H9 (cell line): ENCODE data around the gene STARD8. TPM values are rescaled to one million over a fixed set of nuclear protein-coding genes. Genes with fewer than 3 reads are reported as not detected.

Experiments
- DNase-seq: peaks from one replicate; pipeline ENCODE4 v3.0.0-alpha.2; 2017
- H2AFZ ChIP-seq: one replicate; pipeline ENCODE4 v1.6.1; 2013; ENCODE audit warnings: mild to moderate bottlenecking, low read length, control low read depth, moderate library complexity
- H2AK5ac ChIP-seq: 2 replicates; pipeline ENCODE4 v1.6.1; 2013; ENCODE audit warnings: low read length, control low read depth, mixed read lengths; ENCODE audit not compliant: insufficient read length
- H2BK120ac ChIP-seq: one replicate; pipeline ENCODE4 v1.6.1; 2013; ENCODE audit warnings: low read depth, mild to moderate bottlenecking, low read length, control low read depth, inconsistent platforms; ENCODE audit not compliant: poor library complexity, severe bottlenecking
- H2BK12ac ChIP-seq: 2 replicates; pipeline ENCODE4 v1.6.1; 2013; ENCODE audit warnings: low read length, control low read depth, mixed read lengths, low read depth; ENCODE audit not compliant: insufficient read length
- H2BK15ac ChIP-seq: 2 replicates; pipeline ENCODE4 v1.6.1; 2013; ENCODE audit warnings: low read depth, low read length, control low read depth
- H2BK20ac ChIP-seq: one replicate; pipeline ENCODE4 v1.6.1; 2013; ENCODE audit warnings: low read depth, mild to moderate bottlenecking, low read length, control low read depth, inconsistent platforms; ENCODE audit not compliant: poor library complexity, severe bottlenecking
- H2BK5ac ChIP-seq: 2 replicates; pipeline ENCODE4 v1.6.1; 2013; ENCODE audit warnings: low read length, control low read depth, mixed read lengths; ENCODE audit not compliant: insufficient read length
- H3K14ac ChIP-seq: 2 replicates; pipeline ENCODE4 v1.6.1; 2013; ENCODE audit warnings: low read length, control low read depth; ENCODE audit not compliant: insufficient read depth
- H3K18ac ChIP-seq: 2 replicates; pipeline ENCODE4 v1.6.1; 2013; ENCODE audit warnings: low read depth, mild to moderate bottlenecking, mixed read lengths, low read length, control low read depth; ENCODE audit not compliant: insufficient read length
- H3K23ac ChIP-seq: 2 replicates; pipeline ENCODE4 v1.6.1; 2013; ENCODE audit warnings: low read length, control low read depth, mixed read lengths, low read depth; ENCODE audit not compliant: insufficient read length
- H3K23me2 ChIP-seq: 2 replicates; pipeline ENCODE4 v1.6.1; 2013; ENCODE audit warnings: low read depth, mild to moderate bottlenecking, mixed read lengths, low read length, control low read depth; ENCODE audit not compliant: insufficient read length, poor library complexity, severe bottlenecking
- H3K27ac ChIP-seq: 2 replicates; pipeline ENCODE4 v1.5.1; 2013; ENCODE audit warnings: low read length, control low read depth, mixed read lengths, low read depth; ENCODE audit not compliant: insufficient read length
- H3K27me3 ChIP-seq: 2 replicates; pipeline ENCODE4 v1.6.1; 2013; ENCODE audit warnings: low read length, control low read depth, inconsistent platforms; ENCODE audit not compliant: insufficient read depth
- H3K4ac ChIP-seq: 2 replicates; pipeline ENCODE4 v1.6.1; 2013; ENCODE audit warnings: low read depth, mild to moderate bottlenecking, control low read depth, inconsistent platforms, low read length, moderate library complexity
- H3K4me1 ChIP-seq: 2 replicates; pipeline ENCODE4 v1.6.1; 2013; ENCODE audit warnings: low read length, control low read depth, inconsistent platforms; ENCODE audit not compliant: insufficient read depth
- H3K4me2 ChIP-seq: 2 replicates; pipeline ENCODE4 v1.6.1; 2013; ENCODE audit warnings: low read length, control low read depth, mixed read lengths; ENCODE audit not compliant: insufficient read length, insufficient read depth
- H3K56ac ChIP-seq: 2 replicates; pipeline ENCODE4 v1.6.1; 2013; ENCODE audit warnings: low read depth, mild to moderate bottlenecking, mixed read lengths, low read length, control low read depth; ENCODE audit not compliant: insufficient read length
- H3K79me1 ChIP-seq: 2 replicates; pipeline ENCODE4 v1.6.1; 2013; ENCODE audit warnings: low read depth, mild to moderate bottlenecking, moderate library complexity, low read length, control low read depth, inconsistent platforms; ENCODE audit not compliant: insufficient read depth, poor library complexity, severe bottlenecking
- H3K79me2 ChIP-seq: 2 replicates; pipeline ENCODE4 v1.6.1; 2013; ENCODE audit warnings: low read length, control low read depth, inconsistent platforms; ENCODE audit not compliant: insufficient read depth
- H3K9ac ChIP-seq: 2 replicates; pipeline ENCODE4 v1.6.1; 2013; ENCODE audit warnings: low read length, control low read depth, mixed read lengths; ENCODE audit not compliant: insufficient read length; ENCODE audit errors: extremely low read depth
- H3K9me3 ChIP-seq: one replicate; pipeline ENCODE4 v1.6.1; 2013; ENCODE audit warnings: low read depth, low read length, inconsistent platforms; ENCODE audit not compliant: control insufficient read depth
- H3T11ph ChIP-seq: one replicate; pipeline ENCODE4 v1.6.1; 2013; ENCODE audit warnings: mild to moderate bottlenecking, low read length, control low read depth, inconsistent platforms
- H4K20me1 ChIP-seq: one replicate; pipeline ENCODE4 v1.6.1; 2013; ENCODE audit not compliant: control insufficient read depth, insufficient read length, insufficient read depth
- H4K5ac ChIP-seq: 2 replicates; pipeline ENCODE4 v1.6.1; 2013; ENCODE audit warnings: low read depth, mild to moderate bottlenecking, mixed read lengths, low read length, control low read depth; ENCODE audit not compliant: insufficient read length
- H4K8ac ChIP-seq: replicated peaks from 2 replicates; pipeline ENCODE4 v1.6.1; 2013; ENCODE audit warnings: low read length, control low read depth, mixed read lengths, low read depth; ENCODE audit not compliant: insufficient read length
- H4K91ac ChIP-seq: 2 replicates; pipeline ENCODE4 v1.6.1; 2013; ENCODE audit warnings: low read depth, mild to moderate bottlenecking, moderate library complexity, mixed read lengths, low read length, control low read depth; ENCODE audit not compliant: insufficient read length
- H3K27ac Mint-ChIP-seq, 3 experiments: 2 replicates in 2 of 3; 3 replicates in 1 of 3; pipeline ENCODE4 v1.8.0; 2020 to 2021; ENCODE audit warnings: mixed read lengths in 3 of 3, mild to moderate bottlenecking in 1 of 3, moderate library complexity in 1 of 3
- H3K27me3 Mint-ChIP-seq: 2 replicates; pipeline ENCODE4 v1.8.0; 2021; ENCODE audit warnings: low read depth, mild to moderate bottlenecking, moderate library complexity, mixed read lengths
- H3K36me3 Mint-ChIP-seq, 3 experiments: 2 replicates in 2 of 3; 3 replicates in 1 of 3; pipeline ENCODE4 v1.8.0; 2020 to 2021; ENCODE audit warnings: low read depth in 3 of 3, mixed read lengths in 3 of 3; ENCODE audit not compliant: insufficient read depth in 1 of 3
- H3K4me1 Mint-ChIP-seq, 2 experiments: 2 replicates each; pipeline ENCODE4 v1.8.0; 2020; ENCODE audit warnings: mixed read lengths in 2 of 2
- H3K4me3 Mint-ChIP-seq, 2 experiments: 2 replicates in 1 of 2; 3 replicates in 1 of 2; pipeline ENCODE4 v1.8.0; 2020 to 2021; ENCODE audit warnings: mild to moderate bottlenecking in 2 of 2, mixed read lengths in 2 of 2, moderate library complexity in 1 of 2
- H3K9me3 Mint-ChIP-seq, 2 experiments: 2 replicates in 1 of 2; 3 replicates in 1 of 2; pipeline ENCODE4 v1.8.0; 2020; ENCODE audit warnings: mild to moderate bottlenecking in 2 of 2, mixed read lengths in 2 of 2, moderate library complexity in 1 of 2
- WGBS: extraction: QIAGEN DNeasy Blood & Tissue Kit; methylation state at CpG from one replicate; pipeline ENCODE4 v1.1.7; 2013; ENCODE audit warnings: missing lambda C conversion rate, low lambda C conversion rate, mixed read lengths; ENCODE audit not compliant: insufficient read length; ENCODE audit errors: extremely low coverage; 5-methylcytosine and 5-hydroxymethylcytosine counted together
- total RNA-seq: library from RNA; stranded (reverse); gene quantifications from 2 replicates; pipeline ENCODE4 v1.2.1, GENCODE V29; 2021
- TF ChIP-seq, protein P1 (sequence below): fragments of 200-600 bp; sonication (generic); conservative IDR thresholded peaks from 3 replicates; pipeline ENCODE4 v1.8.0; 2021; ENCODE audit warnings: antibody characterized with exemption, mild to moderate bottlenecking

Gene STARD8
- total RNA-seq, 1 experiment from 2014 or later, result 0.52 TPM

DNA sequence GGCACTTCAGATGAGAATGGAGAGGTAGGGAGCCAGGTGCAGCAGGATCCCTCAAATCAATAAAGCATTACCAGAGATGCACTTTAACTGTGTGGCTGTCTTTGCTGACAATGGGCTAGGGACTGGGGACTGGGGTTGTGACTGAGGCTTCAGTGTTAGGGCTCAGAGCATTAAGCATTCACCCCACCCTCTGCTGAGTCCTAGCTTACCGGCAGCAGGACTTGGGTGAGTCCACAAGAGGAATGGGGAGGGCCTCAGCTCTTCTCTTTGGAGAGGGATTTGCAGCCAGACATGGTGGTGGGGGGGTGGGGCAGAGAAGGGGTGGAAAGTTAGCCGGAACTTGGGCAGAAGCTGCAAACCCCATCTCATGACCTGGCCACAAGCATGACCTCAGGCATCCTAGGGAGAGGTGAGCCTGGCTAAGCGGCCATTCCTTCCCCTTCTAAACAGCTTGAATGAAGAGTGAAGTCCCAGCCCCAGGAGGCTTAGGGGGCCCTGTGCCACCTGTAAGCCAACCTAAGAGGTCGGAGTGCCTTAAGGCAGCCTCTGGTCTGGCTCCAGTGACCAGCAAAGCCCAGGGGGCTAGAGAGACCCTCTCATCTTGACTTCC is 78.4 kb downstream of the STARD8 start:
- Histone ChIP-seq H3K4ac (no peak overlapping the region), H2BK12ac (no peak overlapping the region), H3K18ac (no peak overlapping the region), H3K27ac (no peak overlapping the region), H3K27me3 (no peaks in the 10 kb centered on the region), H3K23me2 (no peaks in the 10 kb centered on the region), H3K4me1 (no peaks in the 10 kb centered on the region), H3K9ac (no peak overlapping the region), H3K79me2 (no peaks in the 10 kb centered on the region), H2BK20ac (no peak overlapping the region), H3K9me3 (peaks cover 38% of the 10 kb centered on the region), H3K14ac (no peak overlapping the region), H4K20me1 (no peaks in the 10 kb centered on the region), H3K79me1 (no peaks in the 10 kb centered on the region), H3K23ac (no peak overlapping the region), H4K8ac (no peak overlapping the region), H2AFZ (no peak overlapping the region), H2BK120ac (no peak overlapping the region), H3K4me2 (no peak overlapping the region), H4K91ac (no peak overlapping the region), H3K56ac (no peak overlapping the region), H2AK5ac (no peak overlapping the region), H3T11ph (no peak overlapping the region), H2BK5ac (no peak overlapping the region), H4K5ac (no peak overlapping the region), H2BK15ac (no peak overlapping the region)
- Mint-ChIP-seq H3K4me1 (no peaks in the 10 kb centered on the region), H3K4me3 (no peak overlapping the region), H3K36me3 (peaks cover 3 to 10% (median 4%) of the 10 kb centered on the region in 3 experiments; a peak in 5 of 7 replicates), H3K27me3 (peaks cover 4% of the 10 kb centered on the region), H3K27ac (no peak overlapping the region), H3K9me3 (peaks cover 68 to 70% of the 10 kb centered on the region in 2 experiments)
- TF ChIP-seq, protein P1, sequence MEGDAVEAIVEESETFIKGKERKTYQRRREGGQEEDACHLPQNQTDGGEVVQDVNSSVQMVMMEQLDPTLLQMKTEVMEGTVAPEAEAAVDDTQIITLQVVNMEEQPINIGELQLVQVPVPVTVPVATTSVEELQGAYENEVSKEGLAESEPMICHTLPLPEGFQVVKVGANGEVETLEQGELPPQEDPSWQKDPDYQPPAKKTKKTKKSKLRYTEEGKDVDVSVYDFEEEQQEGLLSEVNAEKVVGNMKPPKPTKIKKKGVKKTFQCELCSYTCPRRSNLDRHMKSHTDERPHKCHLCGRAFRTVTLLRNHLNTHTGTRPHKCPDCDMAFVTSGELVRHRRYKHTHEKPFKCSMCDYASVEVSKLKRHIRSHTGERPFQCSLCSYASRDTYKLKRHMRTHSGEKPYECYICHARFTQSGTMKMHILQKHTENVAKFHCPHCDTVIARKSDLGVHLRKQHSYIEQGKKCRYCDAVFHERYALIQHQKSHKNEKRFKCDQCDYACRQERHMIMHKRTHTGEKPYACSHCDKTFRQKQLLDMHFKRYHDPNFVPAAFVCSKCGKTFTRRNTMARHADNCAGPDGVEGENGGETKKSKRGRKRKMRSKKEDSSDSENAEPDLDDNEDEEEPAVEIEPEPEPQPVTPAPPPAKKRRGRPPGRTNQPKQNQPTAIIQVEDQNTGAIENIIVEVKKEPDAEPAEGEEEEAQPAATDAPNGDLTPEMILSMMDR, result no peak
- no peak for DNase-seq
- WGBS, result no CpG with 5 or more reads among the region's 4 CpGs
